HepG2 (cell line): ENCODE results near the gene SYNGAP1. TPM values are rescaled to one million over a fixed set of nuclear protein-coding genes. Genes with fewer than 3 reads are reported as not detected.

Source experiments
- ATAC-seq: fragments of 200-7000 bp; cut with Tn5 transposase; 3 replicates; pipeline ENCODE4 v1.9.1; 2020; ENCODE audit warnings: mild to moderate bottlenecking, moderate library complexity
- BruUV-seq: library from RNA; stranded (reverse); fragments of 400-500 nt; replicated peaks from 2 replicates; lab custom pipeline; 2021; lab: Mats Ljungman, UMichigan
- CTCF ChIA-PET: fragments of 300-600 bp; formaldehyde crosslinking; extraction: SDS; loops from one replicate; lab custom pipeline; 2021; ENCODE audit warnings: low total read pairs, inconsistent platforms, low intra/inter-chr PET ratio; lab: Yijun Ruan, JAX
- POLR2A ChIA-PET: fragments of 350-600 bp; sonication (Branson Sonifier 250); formaldehyde crosslinking; loops from one replicate; lab custom pipeline; 2020; ENCODE audit warnings: antibody characterized with exemption, inconsistent platforms; lab: Yijun Ruan, JAX
- DNase-seq: peaks from one replicate; pipeline ENCODE4 v3.0.0-alpha.2; 2015; ENCODE audit warnings: low spot score
- FAIRE-seq: peaks from 3 replicates; lab custom pipeline; 2011; peaks lifted over from hg19 to GRCh38; lab: Jason Lieb, UNC
- H2AFZ ChIP-seq: one replicate; pipeline ENCODE4 v1.6.1; 2011; ENCODE audit warnings: low read length, inconsistent platforms
- H3K27ac ChIP-seq: fragments of 300-600 bp; 3 replicates; pipeline ENCODE4 v1.8.0; 2011; ENCODE audit warnings: mixed run types, mild to moderate bottlenecking, mixed read lengths, low read length, inconsistent platforms; ENCODE audit not compliant: insufficient read depth; ENCODE audit errors: extremely low read length
- H3K27me3 ChIP-seq, 2 experiments: fragments of 200-600 bp in 1 of 2; 2 replicates in 1 of 2; 3 replicates in 1 of 2; pipeline versions ENCODE4 v1.6.0 to v1.8.0; 2011; ENCODE audit warnings: low read length in 2 of 2, mild to moderate bottlenecking in 2 of 2, moderate library complexity in 2 of 2, inconsistent platforms in 1 of 2; ENCODE audit not compliant: insufficient read depth in 2 of 2, control insufficient read depth in 1 of 2
- H3K36me3 ChIP-seq, 2 experiments: fragments of 200-600 bp in 1 of 2; replicated peaks in 1 of 2; 2 replicates in 1 of 2; 3 replicates in 1 of 2; pipeline versions ENCODE4 v1.5.1 to v1.8.0; 2011; ENCODE audit warnings: low read length in 2 of 2, inconsistent platforms in 1 of 2; ENCODE audit not compliant: insufficient read depth in 2 of 2, control insufficient read depth in 1 of 2
- H3K4me1 ChIP-seq: 2 replicates; pipeline ENCODE4 v1.5.1; 2012; ENCODE audit warnings: low read length, inconsistent platforms; ENCODE audit not compliant: insufficient read depth
- H3K4me2 ChIP-seq: 2 replicates; pipeline ENCODE4 v1.6.0; 2011; ENCODE audit warnings: low read depth, low read length, inconsistent platforms
- H3K4me3 ChIP-seq, 3 experiments: fragments of 200-600 bp in 1 of 3; sonication (generic), shearing (Covaris generic) in 1 of 3; replicated peaks in 1 of 3; 2 replicates each; pipeline ENCODE4 v1.5.1; 2011 to 2016; ENCODE audit warnings: low read length in 3 of 3, inconsistent platforms in 2 of 3, low read depth in 2 of 3, mild to moderate bottlenecking in 2 of 3, control low read depth in 1 of 3, mixed read lengths in 1 of 3; ENCODE audit not compliant: insufficient read depth in 1 of 3
- H3K79me2 ChIP-seq: one replicate; pipeline ENCODE4 v1.6.1; 2011; ENCODE audit warnings: low read length, inconsistent platforms; ENCODE audit not compliant: insufficient read depth
- H3K9ac ChIP-seq: 2 replicates; pipeline ENCODE4 v1.6.0; 2011; ENCODE audit warnings: mild to moderate bottlenecking, low read depth, low read length, inconsistent platforms; ENCODE audit not compliant: insufficient read depth
- H3K9me3 ChIP-seq: 2 replicates; pipeline ENCODE4 v1.5.1; 2012; ENCODE audit warnings: mild to moderate bottlenecking, low read length
- H4K20me1 ChIP-seq: 2 replicates; pipeline ENCODE4 v1.6.0; 2011; ENCODE audit warnings: inconsistent platforms, mild to moderate bottlenecking, low read length, moderate library complexity; ENCODE audit not compliant: insufficient read depth
- EZH2 ChIP-seq: conservative IDR thresholded peaks from 2 replicates; pipeline ENCODE4 v1.6.1; 2012; ENCODE audit warnings: mild to moderate bottlenecking, low read depth, low read length, moderate library complexity
- MTF1 ChIP-seq: sonication (generic); formaldehyde crosslinking; IDR thresholded peaks from 2 replicates; pipeline ENCODE4 v1.5.0; 2020; ENCODE audit warnings: missing genetic modification reagents
- NFATC3 ChIP-seq: sonication (generic); formaldehyde crosslinking; IDR thresholded peaks from 2 replicates; pipeline ENCODE4 v1.5.1; 2020; ENCODE audit warnings: mild to moderate bottlenecking, missing genetic modification reagents
- PHF5A ChIP-seq: IDR thresholded peaks from one replicate; pipeline ENCODE4 v1.6.1; 2018; ENCODE audit warnings: low read depth, missing genetic modification reagents; ENCODE audit not compliant: unreplicated experiment
- RBAK ChIP-seq: sonication (generic); formaldehyde crosslinking; IDR thresholded peaks from 2 replicates; pipeline ENCODE4 v1.5.1; 2020; ENCODE audit warnings: mild to moderate bottlenecking, missing genetic modification reagents
- SOX5 ChIP-seq: IDR thresholded peaks from 2 replicates; pipeline ENCODE4 v1.6.1; 2016; ENCODE audit warnings: borderline replicate concordance
- TBL1XR1 ChIP-seq: fragments of 150-350 bp; IDR thresholded peaks from 2 replicates; pipeline ENCODE4 v1.6.1; 2014; ENCODE audit warnings: borderline replicate concordance, low read length; ENCODE audit not compliant: partially characterized antibody
- U2AF1 ChIP-seq: fragments of 200-400 bp; formaldehyde crosslinking; optimal IDR thresholded peaks from 2 replicates; pipeline ENCODE3; 2017; ENCODE audit warnings: mild to moderate bottlenecking, low read depth, low read length
- ZBTB1 ChIP-seq: sonication (generic); formaldehyde crosslinking; IDR thresholded peaks from 2 replicates; pipeline ENCODE4 v1.4.0; 2020; ENCODE audit warnings: missing genetic modification reagents, borderline replicate concordance
- ZNF432 ChIP-seq: sonication (generic); formaldehyde crosslinking; IDR thresholded peaks from 2 replicates; pipeline ENCODE4 v1.5.0; 2020; ENCODE audit warnings: missing genetic modification reagents, mild to moderate bottlenecking, borderline replicate concordance
- ZNF557 ChIP-seq: sonication (generic); formaldehyde crosslinking; IDR thresholded peaks from 2 replicates; pipeline ENCODE4 v1.4.0; 2020; ENCODE audit warnings: missing genetic modification reagents
- ZNF790 ChIP-seq: sonication (generic); formaldehyde crosslinking; IDR thresholded peaks from 2 replicates; pipeline ENCODE4 v1.8.0; 2022; ENCODE audit warnings: missing genetic modification reagents, mild to moderate bottlenecking, borderline replicate concordance
- ZSCAN29 ChIP-seq: sonication (generic); formaldehyde crosslinking; conservative IDR thresholded peaks from 2 replicates; pipeline ENCODE4 v1.4.0; 2020; ENCODE audit warnings: mild to moderate bottlenecking, missing genetic modification reagents
- WGBS: methylation state at CpG from one replicate; pipeline ENCODE4 v1.1.6; 2017; ENCODE audit warnings: low lambda C conversion rate; 5-methylcytosine and 5-hydroxymethylcytosine counted together
- in situ Hi-C: cut with HindIII; loops from 2 replicates; pipeline ENCODE4 v1.10.0; 2017; ENCODE audit warnings: low pct_unique_long_range_greater_than_20kb; ENCODE audit not compliant: extremely low pct_ligation_motif_present
- intact Hi-C: fragments of 100-400 bp; cut with micrococcal nuclease; formaldehyde crosslinking; loops from one replicate; pipeline ENCODE4 v1.10.0; 2022; ENCODE audit not compliant: unreplicated experiment
- polyA plus RNA-seq, 8 experiments: library from polyadenylated mRNA; depleted of rRNA in 3 of 8; stranded (reverse) in 7 of 8; unstranded in 1 of 8; fragments of >200 nt; fragmentation: Illumina TruSeq in 4 of 8; extraction: Trizol in 4 of 8; gene quantifications; 2 replicates each; pipeline versions ENCODE4 v1.2.1 to v1.2.3, GENCODE V29; 2011 to 2016; ENCODE audit warnings: low read depth in 4 of 8, missing spikeins in 1 of 8, mixed read lengths in 1 of 8; ENCODE audit not compliant: insufficient read depth in 1 of 8
- total RNA-seq, 5 experiments: library from RNA; depleted of rRNA; stranded (reverse); fragments of >200 nt; fragmentation: Illumina TruSeq; extraction: Trizol; gene quantifications; 2 replicates each; pipeline ENCODE4 v1.2.3, GENCODE V29; 2016; ENCODE audit warnings: low read depth in 1 of 5
- TF ChIP-seq, protein P1 (sequence below), 2 experiments: IDR thresholded peaks; 2 replicates each; pipeline ENCODE4 v1.6.1; 2011 to 2012; ENCODE audit warnings: low read length in 2 of 2, borderline replicate concordance in 1 of 2, low read depth in 1 of 2, mild to moderate bottlenecking in 1 of 2, moderate library complexity in 1 of 2
- TF ChIP-seq, protein P2 (sequence below): sonication (generic); formaldehyde crosslinking; IDR thresholded peaks from 2 replicates; pipeline ENCODE4 v1.4.0; 2020; ENCODE audit warnings: missing genetic modification reagents, borderline replicate concordance
- TF ChIP-seq, protein P3 (sequence below): sonication (generic); formaldehyde crosslinking; IDR thresholded peaks from 2 replicates; pipeline ENCODE4 v1.5.1; 2020; ENCODE audit warnings: missing genetic modification reagents, mild to moderate bottlenecking, borderline replicate concordance
- TF ChIP-seq, protein P4 (sequence below): sonication (generic); formaldehyde crosslinking; IDR thresholded peaks from 2 replicates; pipeline ENCODE4 v1.5.0; 2020; ENCODE audit warnings: missing genetic modification reagents

The SYNGAP1 gene
- total and polyA plus RNA-seq, 2 of the 13 experiments (the other 11 are each of a cell fraction or from before 2014, with no cell fraction given): 0.75 to 1.1 TPM

DNA sequence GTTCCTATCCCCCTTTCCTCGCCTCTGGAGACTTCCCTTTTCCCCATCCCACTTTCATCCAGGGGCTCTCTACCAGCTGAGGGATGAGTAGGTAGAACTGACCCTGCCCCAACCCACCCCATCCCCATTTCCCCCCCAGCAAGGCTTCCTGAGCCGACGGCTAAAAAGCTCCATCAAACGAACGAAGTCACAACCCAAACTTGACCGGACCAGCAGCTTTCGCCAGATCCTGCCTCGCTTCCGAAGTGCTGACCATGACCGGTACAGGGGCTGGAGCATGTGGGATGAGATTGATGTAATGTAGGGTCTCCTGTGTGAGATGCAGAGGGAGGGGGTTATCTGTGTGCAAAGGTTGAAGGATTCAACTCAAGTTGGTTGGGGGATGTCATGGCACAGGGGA is 12.7 kb downstream of the SYNGAP1 start:
- H3K79me2 ChIP-seq: no peaks in the 10 kb centered on the region
- no peaks in the 10 kb centered on the region for H3K36me3 ChIP-seq
- FAIRE-seq (no peak), ATAC-seq (no peak), DNase-seq (no peak)
- peaks cover 35% of the 10 kb centered on the region for H3K4me1 ChIP-seq
- H3K9ac ChIP-seq: no peak overlapping the region
- H3K27ac ChIP-seq: no peak overlapping the region
- intact Hi-C loops (no loop called here), in situ Hi-C loops (no loop called here)
- H3K9me3 ChIP-seq: no peaks in the 10 kb centered on the region
- H3K27me3 ChIP-seq: no peaks in the 10 kb centered on the region
- H3K4me2 ChIP-seq: no peak overlapping the region
- CTCF ChIA-PET: no interaction called here
- BruUV-seq: no TSS peak
- no peak overlapping the region for H3K4me3 ChIP-seq
- no peaks in the 10 kb centered on the region for H4K20me1 ChIP-seq
- POLR2A ChIA-PET: no interaction called here
- no peak overlapping the region for H2AFZ ChIP-seq
- WGBS: 82% methylated on average over 10 of the region's 10 CpGs
- TF ChIP-seq ZBTB1 (CRISPR knock-in tag) (no peak), ZSCAN29 (CRISPR knock-in tag) (no peak), TBL1XR1 (no peak), NFATC3 (no peak), ZNF790 (CRISPR knock-in tag) (no peak), U2AF1 (no peak), ZNF432 (CRISPR knock-in tag) (no peak), EZH2 (no peak), ZNF557 (CRISPR knock-in tag) (no peak), RBAK (CRISPR knock-in tag) (no peak), PHF5A (CRISPR knock-in tag) (no peak), SOX5 (CRISPR knock-in tag) (no peak), MTF1 (CRISPR knock-in tag) (no peak)
- TF ChIP-seq, protein P1, sequence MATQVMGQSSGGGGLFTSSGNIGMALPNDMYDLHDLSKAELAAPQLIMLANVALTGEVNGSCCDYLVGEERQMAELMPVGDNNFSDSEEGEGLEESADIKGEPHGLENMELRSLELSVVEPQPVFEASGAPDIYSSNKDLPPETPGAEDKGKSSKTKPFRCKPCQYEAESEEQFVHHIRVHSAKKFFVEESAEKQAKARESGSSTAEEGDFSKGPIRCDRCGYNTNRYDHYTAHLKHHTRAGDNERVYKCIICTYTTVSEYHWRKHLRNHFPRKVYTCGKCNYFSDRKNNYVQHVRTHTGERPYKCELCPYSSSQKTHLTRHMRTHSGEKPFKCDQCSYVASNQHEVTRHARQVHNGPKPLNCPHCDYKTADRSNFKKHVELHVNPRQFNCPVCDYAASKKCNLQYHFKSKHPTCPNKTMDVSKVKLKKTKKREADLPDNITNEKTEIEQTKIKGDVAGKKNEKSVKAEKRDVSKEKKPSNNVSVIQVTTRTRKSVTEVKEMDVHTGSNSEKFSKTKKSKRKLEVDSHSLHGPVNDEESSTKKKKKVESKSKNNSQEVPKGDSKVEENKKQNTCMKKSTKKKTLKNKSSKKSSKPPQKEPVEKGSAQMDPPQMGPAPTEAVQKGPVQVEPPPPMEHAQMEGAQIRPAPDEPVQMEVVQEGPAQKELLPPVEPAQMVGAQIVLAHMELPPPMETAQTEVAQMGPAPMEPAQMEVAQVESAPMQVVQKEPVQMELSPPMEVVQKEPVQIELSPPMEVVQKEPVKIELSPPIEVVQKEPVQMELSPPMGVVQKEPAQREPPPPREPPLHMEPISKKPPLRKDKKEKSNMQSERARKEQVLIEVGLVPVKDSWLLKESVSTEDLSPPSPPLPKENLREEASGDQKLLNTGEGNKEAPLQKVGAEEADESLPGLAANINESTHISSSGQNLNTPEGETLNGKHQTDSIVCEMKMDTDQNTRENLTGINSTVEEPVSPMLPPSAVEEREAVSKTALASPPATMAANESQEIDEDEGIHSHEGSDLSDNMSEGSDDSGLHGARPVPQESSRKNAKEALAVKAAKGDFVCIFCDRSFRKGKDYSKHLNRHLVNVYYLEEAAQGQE (IDR thresholded peaks at IDR 0.05; ENCODE audit: borderline replicate concordance in 1 of 2, low read depth in 1 of 2, low read length in 2 of 2): no peak
- TF ChIP-seq, protein P2, sequence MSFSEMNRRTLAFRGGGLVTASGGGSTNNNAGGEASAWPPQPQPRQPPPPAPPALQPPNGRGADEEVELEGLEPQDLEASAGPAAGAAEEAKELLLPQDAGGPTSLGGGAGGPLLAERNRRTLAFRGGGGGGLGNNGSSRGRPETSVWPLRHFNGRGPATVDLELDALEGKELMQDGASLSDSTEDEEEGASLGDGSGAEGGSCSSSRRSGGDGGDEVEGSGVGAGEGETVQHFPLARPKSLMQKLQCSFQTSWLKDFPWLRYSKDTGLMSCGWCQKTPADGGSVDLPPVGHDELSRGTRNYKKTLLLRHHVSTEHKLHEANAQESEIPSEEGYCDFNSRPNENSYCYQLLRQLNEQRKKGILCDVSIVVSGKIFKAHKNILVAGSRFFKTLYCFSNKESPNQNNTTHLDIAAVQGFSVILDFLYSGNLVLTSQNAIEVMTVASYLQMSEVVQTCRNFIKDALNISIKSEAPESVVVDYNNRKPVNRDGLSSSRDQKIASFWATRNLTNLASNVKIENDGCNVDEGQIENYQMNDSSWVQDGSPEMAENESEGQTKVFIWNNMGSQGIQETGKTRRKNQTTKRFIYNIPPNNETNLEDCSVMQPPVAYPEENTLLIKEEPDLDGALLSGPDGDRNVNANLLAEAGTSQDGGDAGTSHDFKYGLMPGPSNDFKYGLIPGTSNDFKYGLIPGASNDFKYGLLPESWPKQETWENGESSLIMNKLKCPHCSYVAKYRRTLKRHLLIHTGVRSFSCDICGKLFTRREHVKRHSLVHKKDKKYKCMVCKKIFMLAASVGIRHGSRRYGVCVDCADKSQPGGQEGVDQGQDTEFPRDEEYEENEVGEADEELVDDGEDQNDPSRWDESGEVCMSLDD (CRISPR knock-in tag): no peak
- TF ChIP-seq, protein P3, sequence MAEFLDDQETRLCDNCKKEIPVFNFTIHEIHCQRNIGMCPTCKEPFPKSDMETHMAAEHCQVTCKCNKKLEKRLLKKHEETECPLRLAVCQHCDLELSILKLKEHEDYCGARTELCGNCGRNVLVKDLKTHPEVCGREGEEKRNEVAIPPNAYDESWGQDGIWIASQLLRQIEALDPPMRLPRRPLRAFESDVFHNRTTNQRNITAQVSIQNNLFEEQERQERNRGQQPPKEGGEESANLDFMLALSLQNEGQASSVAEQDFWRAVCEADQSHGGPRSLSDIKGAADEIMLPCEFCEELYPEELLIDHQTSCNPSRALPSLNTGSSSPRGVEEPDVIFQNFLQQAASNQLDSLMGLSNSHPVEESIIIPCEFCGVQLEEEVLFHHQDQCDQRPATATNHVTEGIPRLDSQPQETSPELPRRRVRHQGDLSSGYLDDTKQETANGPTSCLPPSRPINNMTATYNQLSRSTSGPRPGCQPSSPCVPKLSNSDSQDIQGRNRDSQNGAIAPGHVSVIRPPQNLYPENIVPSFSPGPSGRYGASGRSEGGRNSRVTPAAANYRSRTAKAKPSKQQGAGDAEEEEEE (CRISPR knock-in tag): no peak
- TF ChIP-seq, protein P4, sequence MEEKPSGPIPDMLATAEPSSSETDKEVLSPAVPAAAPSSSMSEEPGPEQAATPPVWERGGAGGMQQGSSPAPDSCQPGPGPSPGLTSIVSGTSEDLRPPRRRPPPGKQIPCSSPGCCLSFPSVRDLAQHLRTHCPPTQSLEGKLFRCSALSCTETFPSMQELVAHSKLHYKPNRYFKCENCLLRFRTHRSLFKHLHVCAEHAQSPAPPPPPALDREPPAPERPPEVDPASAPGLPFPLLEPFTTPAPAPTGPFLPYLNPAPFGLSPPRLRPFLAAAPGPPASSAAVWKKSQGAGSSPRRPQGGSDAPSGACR (CRISPR knock-in tag): no peak
